HepG2 (cell line): Measurements from ENCODE around the gene BLVRA. TPM values are rescaled to one million over a fixed set of nuclear protein-coding genes. Genes with fewer than 3 reads are reported as not detected.
A peak's percentile ranks its signal among the peaks of the same experiment; 100 is the strongest.

Experiments
- AGO2 ChIP-seq: fragments of 200-400 bp; formaldehyde crosslinking; optimal IDR thresholded peaks from 2 replicates; pipeline ENCODE3; 2017; ENCODE audit warnings: mild to moderate bottlenecking, low read depth, low read length, moderate library complexity
- BRCA1 ChIP-seq: sonication (generic); formaldehyde crosslinking; IDR thresholded peaks from 2 replicates; pipeline ENCODE4 v1.4.0; 2020; ENCODE audit warnings: missing genetic modification reagents
- CENPT ChIP-seq: sonication (generic); formaldehyde crosslinking; IDR thresholded peaks from 2 replicates; pipeline ENCODE4 v1.8.0; 2022; ENCODE audit warnings: low read depth, mild to moderate bottlenecking, moderate library complexity, missing genetic modification reagents
- CREM ChIP-seq, 2 experiments: sonication (generic) in 1 of 2; formaldehyde crosslinking in 1 of 2; IDR thresholded peaks; 2 replicates each; pipeline versions ENCODE4 v1.4.0 to v1.6.1; 2016 to 2020; ENCODE audit warnings: antibody characterized with exemption in 1 of 2, mild to moderate bottlenecking in 1 of 2, missing genetic modification reagents in 1 of 2
- HDAC6 ChIP-seq: fragments of 200-600 bp; sonication (generic); IDR thresholded peaks from 2 replicates; pipeline ENCODE4 v1.7.0; 2017; ENCODE audit warnings: mild to moderate bottlenecking, antibody characterized with exemption, low read length, low read depth
- JUND ChIP-seq: sonication (generic); formaldehyde crosslinking; IDR thresholded peaks from 2 replicates; pipeline ENCODE4 v1.8.0; 2022; ENCODE audit warnings: mild to moderate bottlenecking, missing genetic modification reagents
- KDM5A ChIP-seq: fragments of 200-600 bp; sonication (generic); IDR thresholded peaks from 2 replicates; pipeline ENCODE4 v1.7.0; 2018; ENCODE audit warnings: antibody characterized with exemption, mild to moderate bottlenecking, low read length, borderline replicate concordance
- NFIB ChIP-seq: sonication (generic); formaldehyde crosslinking; IDR thresholded peaks from 2 replicates; pipeline ENCODE4 v1.9.0; 2021; ENCODE audit warnings: missing genetic modification reagents, mild to moderate bottlenecking, borderline replicate concordance
- NR2C2 ChIP-seq: sonication (generic); formaldehyde crosslinking; IDR thresholded peaks from 2 replicates; pipeline ENCODE4 v1.4.0; 2020; ENCODE audit warnings: missing genetic modification reagents, mild to moderate bottlenecking, moderate library complexity, borderline replicate concordance
- PAF1 ChIP-seq: IDR thresholded peaks from 2 replicates; pipeline ENCODE4 v1.6.1; 2016; ENCODE audit warnings: missing genetic modification reagents, missing compliant biosample characterization
- SPEN ChIP-seq: sonication (generic); formaldehyde crosslinking; IDR thresholded peaks from 2 replicates; pipeline ENCODE4 v1.5.1; 2020; ENCODE audit warnings: low read depth, mild to moderate bottlenecking, missing genetic modification reagents
- SUZ12 ChIP-seq: fragments of 150-350 bp; IDR thresholded peaks from 2 replicates; pipeline ENCODE4 v1.6.1; 2014; ENCODE audit warnings: low read depth, low read length
- U2AF2 ChIP-seq: fragments of 200-400 bp; formaldehyde crosslinking; IDR thresholded peaks from 2 replicates; pipeline ENCODE4 v1.6.1; 2017; ENCODE audit warnings: low read depth, mild to moderate bottlenecking, low read length
- XBP1 ChIP-seq: sonication (generic); formaldehyde crosslinking; IDR thresholded peaks from 2 replicates; pipeline ENCODE4 v1.5.0; 2020; ENCODE audit warnings: missing genetic modification reagents
- ZGPAT ChIP-seq: IDR thresholded peaks from 2 replicates; pipeline ENCODE4 v1.6.1; 2016; ENCODE audit warnings: mild to moderate bottlenecking
- ZKSCAN1 ChIP-seq: fragments of 150-350 bp; IDR thresholded peaks from 2 replicates; pipeline ENCODE4 v1.6.1; 2014; ENCODE audit warnings: low read length
- ZNF570 ChIP-seq: sonication (generic); formaldehyde crosslinking; IDR thresholded peaks from 2 replicates; pipeline ENCODE4 v1.4.0; 2020; ENCODE audit warnings: mild to moderate bottlenecking, missing genetic modification reagents, borderline replicate concordance
- ZNF740 ChIP-seq: sonication (generic); formaldehyde crosslinking; IDR thresholded peaks from 2 replicates; pipeline ENCODE4 v1.4.0; 2020; ENCODE audit warnings: missing genetic modification reagents
- ZNF776 ChIP-seq: sonication (generic); formaldehyde crosslinking; IDR thresholded peaks from 2 replicates; pipeline ENCODE4 v1.4.0; 2020; ENCODE audit warnings: mild to moderate bottlenecking, missing genetic modification reagents
- ZSCAN9 ChIP-seq: IDR thresholded peaks from 2 replicates; pipeline ENCODE4 v1.6.1; 2016; ENCODE audit warnings: borderline replicate concordance
- ZZZ3 ChIP-seq: sonication (generic); formaldehyde crosslinking; IDR thresholded peaks from 2 replicates; pipeline ENCODE4 v1.4.0; 2020; ENCODE audit warnings: missing genetic modification reagents, mild to moderate bottlenecking, borderline replicate concordance
- polyA plus RNA-seq, 8 experiments: library from polyadenylated mRNA; depleted of rRNA in 3 of 8; stranded (reverse) in 7 of 8; unstranded in 1 of 8; fragments of >200 nt; fragmentation: Illumina TruSeq in 4 of 8; extraction: Trizol in 4 of 8; gene quantifications; 2 replicates each; pipeline versions ENCODE4 v1.2.1 to v1.2.3, GENCODE V29; 2011 to 2016; ENCODE audit warnings: low read depth in 4 of 8, missing spikeins in 1 of 8, mixed read lengths in 1 of 8; ENCODE audit not compliant: insufficient read depth in 1 of 8
- total RNA-seq, 5 experiments: library from RNA; depleted of rRNA; stranded (reverse); fragments of >200 nt; fragmentation: Illumina TruSeq; extraction: Trizol; gene quantifications; 2 replicates each; pipeline ENCODE4 v1.2.3, GENCODE V29; 2016; ENCODE audit warnings: low read depth in 1 of 5
- TF ChIP-seq, protein P1 (sequence below): sonication (generic); formaldehyde crosslinking; IDR thresholded peaks from 2 replicates; pipeline ENCODE4 v1.4.0; 2020; ENCODE audit warnings: missing genetic modification reagents
- TF ChIP-seq, protein P2 (sequence below): sonication (generic); formaldehyde crosslinking; IDR thresholded peaks from 2 replicates; pipeline ENCODE4 v1.4.0; 2020; ENCODE audit warnings: mild to moderate bottlenecking, missing genetic modification reagents

Gene BLVRA
- total and polyA plus RNA-seq, 2 of the 13 experiments (the other 11 are each of a cell fraction or from before 2014, with no cell fraction given), result 39.2 to 64.2 TPM

- TF ChIP-seq, protein P1, sequence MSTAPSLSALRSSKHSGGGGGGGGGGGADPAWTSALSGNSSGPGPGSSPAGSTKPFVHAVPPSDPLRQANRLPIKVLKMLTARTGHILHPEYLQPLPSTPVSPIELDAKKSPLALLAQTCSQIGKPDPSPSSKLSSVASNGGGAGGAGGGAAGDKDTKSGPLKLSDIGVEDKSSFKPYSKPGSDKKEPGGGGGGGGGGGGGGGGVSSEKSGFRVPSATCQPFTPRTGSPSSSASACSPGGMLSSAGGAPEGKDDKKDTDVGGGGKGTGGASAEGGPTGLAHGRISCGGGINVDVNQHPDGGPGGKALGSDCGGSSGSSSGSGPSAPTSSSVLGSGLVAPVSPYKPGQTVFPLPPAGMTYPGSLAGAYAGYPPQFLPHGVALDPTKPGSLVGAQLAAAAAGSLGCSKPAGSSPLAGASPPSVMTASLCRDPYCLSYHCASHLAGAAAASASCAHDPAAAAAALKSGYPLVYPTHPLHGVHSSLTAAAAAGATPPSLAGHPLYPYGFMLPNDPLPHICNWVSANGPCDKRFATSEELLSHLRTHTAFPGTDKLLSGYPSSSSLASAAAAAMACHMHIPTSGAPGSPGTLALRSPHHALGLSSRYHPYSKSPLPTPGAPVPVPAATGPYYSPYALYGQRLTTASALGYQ (CRISPR knock-in tag), result no peak; the same call in 1 of the 2 replicates
- TF ChIP-seq ZZZ3 (CRISPR knock-in tag) (no peak), ZNF776 (CRISPR knock-in tag) (no peak), ZNF740 (CRISPR knock-in tag) (no peak), CENPT (CRISPR knock-in tag) (no peak), XBP1 (CRISPR knock-in tag) (no peak), ZNF570 (no peak), ZSCAN9 (CRISPR knock-in tag) (no peak), HDAC6 (no peak), U2AF2 (no peak), ZKSCAN1 (no peak), NR2C2 (CRISPR knock-in tag) (no peak), CREM (IDR thresholded peaks at IDR 0.05) (peak; percentile 77), CREM (CRISPR knock-in tag; IDR thresholded peaks at IDR 0.05) (no peak), SPEN (CRISPR knock-in tag) (peak; percentile 47; the same call in 1 of the 2 replicates), KDM5A (no peak), JUND (CRISPR knock-in tag) (no peak), ZGPAT (CRISPR knock-in tag) (peak; percentile 68), AGO2 (no peak), SUZ12 (no peak), PAF1 (CRISPR knock-in tag) (no peak), NFIB (no peak), BRCA1 (CRISPR knock-in tag) (no peak)
- TF ChIP-seq, protein P2, sequence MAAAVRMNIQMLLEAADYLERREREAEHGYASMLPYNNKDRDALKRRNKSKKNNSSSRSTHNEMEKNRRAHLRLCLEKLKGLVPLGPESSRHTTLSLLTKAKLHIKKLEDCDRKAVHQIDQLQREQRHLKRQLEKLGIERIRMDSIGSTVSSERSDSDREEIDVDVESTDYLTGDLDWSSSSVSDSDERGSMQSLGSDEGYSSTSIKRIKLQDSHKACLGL (CRISPR knock-in tag), result no peak
Measured at GRCh38 chr7:43781726-43782607, 23.5 kb downstream of the BLVRA start (continued).
